HEK293 (cell line): ENCODE data around the gene PRKCE.

Source experiments
- PRDM10 ChIP-seq: fragments of 450-650 bp; formaldehyde crosslinking; IDR thresholded peaks from 2 replicates; pipeline ENCODE4 v1.5.1; 2016; ENCODE audit warnings: missing biosample characterization, missing genetic modification characterization
- ZBTB8A ChIP-seq: fragments of 450-650 bp; formaldehyde crosslinking; IDR thresholded peaks from 2 replicates; pipeline ENCODE4 v1.5.1; 2016; ENCODE audit warnings: missing biosample characterization, missing genetic modification characterization
- ZNF24 ChIP-seq: fragments of 450-650 bp; formaldehyde crosslinking; IDR thresholded peaks from 2 replicates; pipeline ENCODE4 v1.5.1; 2016; ENCODE audit warnings: missing biosample characterization, missing genetic modification characterization
- ZNF433 ChIP-seq: fragments of 450-650 bp; formaldehyde crosslinking; IDR thresholded peaks from 2 replicates; pipeline ENCODE4 v1.5.1; 2016; ENCODE audit warnings: missing biosample characterization, missing genetic modification characterization, low read depth
- ZNF629 ChIP-seq: fragments of 450-650 bp; formaldehyde crosslinking; IDR thresholded peaks from 2 replicates; pipeline ENCODE4 v1.5.1; 2017; ENCODE audit warnings: missing biosample characterization, missing genetic modification characterization
- TF ChIP-seq, protein P1 (sequence below): fragments of 450-650 bp; formaldehyde crosslinking; IDR thresholded peaks from 2 replicates; pipeline ENCODE4 v1.5.1; 2016; ENCODE audit warnings: missing biosample characterization, missing genetic modification characterization

GRCh38 chr2:45909171-45909565 lies 257.7 kb downstream of the PRKCE start:
- TF ChIP-seq, protein P1, sequence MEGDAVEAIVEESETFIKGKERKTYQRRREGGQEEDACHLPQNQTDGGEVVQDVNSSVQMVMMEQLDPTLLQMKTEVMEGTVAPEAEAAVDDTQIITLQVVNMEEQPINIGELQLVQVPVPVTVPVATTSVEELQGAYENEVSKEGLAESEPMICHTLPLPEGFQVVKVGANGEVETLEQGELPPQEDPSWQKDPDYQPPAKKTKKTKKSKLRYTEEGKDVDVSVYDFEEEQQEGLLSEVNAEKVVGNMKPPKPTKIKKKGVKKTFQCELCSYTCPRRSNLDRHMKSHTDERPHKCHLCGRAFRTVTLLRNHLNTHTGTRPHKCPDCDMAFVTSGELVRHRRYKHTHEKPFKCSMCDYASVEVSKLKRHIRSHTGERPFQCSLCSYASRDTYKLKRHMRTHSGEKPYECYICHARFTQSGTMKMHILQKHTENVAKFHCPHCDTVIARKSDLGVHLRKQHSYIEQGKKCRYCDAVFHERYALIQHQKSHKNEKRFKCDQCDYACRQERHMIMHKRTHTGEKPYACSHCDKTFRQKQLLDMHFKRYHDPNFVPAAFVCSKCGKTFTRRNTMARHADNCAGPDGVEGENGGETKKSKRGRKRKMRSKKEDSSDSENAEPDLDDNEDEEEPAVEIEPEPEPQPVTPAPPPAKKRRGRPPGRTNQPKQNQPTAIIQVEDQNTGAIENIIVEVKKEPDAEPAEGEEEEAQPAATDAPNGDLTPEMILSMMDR, result no peak
- no peak for TF ChIP-seq PRDM10 (tag by site-specific recombination)
- no peak for TF ChIP-seq ZNF24 (tag by site-specific recombination)
- no peak for TF ChIP-seq ZNF629 (tag by site-specific recombination)
- TF ChIP-seq ZBTB8A (tag by site-specific recombination), result no peak
- TF ChIP-seq ZNF433 (tag by site-specific recombination), result no peak
